HG02943 (cell line): ENCODE data around the gene IRAK2.
"Not testable (repeated sequence)": the region's sequence is repeated elsewhere in the genome, so short reads cannot be mapped to it uniquely, and the experiment has no call there.

Source experiments
- ATAC-seq: cut with Tn5 transposase; IDR thresholded peaks from one replicate; pipeline ENCODE4 v1.9.1; 2021; ENCODE audit warnings: mild to moderate bottlenecking, low read depth, moderate library complexity; ENCODE audit not compliant: unreplicated experiment

The IRAK2 gene

DNA sequence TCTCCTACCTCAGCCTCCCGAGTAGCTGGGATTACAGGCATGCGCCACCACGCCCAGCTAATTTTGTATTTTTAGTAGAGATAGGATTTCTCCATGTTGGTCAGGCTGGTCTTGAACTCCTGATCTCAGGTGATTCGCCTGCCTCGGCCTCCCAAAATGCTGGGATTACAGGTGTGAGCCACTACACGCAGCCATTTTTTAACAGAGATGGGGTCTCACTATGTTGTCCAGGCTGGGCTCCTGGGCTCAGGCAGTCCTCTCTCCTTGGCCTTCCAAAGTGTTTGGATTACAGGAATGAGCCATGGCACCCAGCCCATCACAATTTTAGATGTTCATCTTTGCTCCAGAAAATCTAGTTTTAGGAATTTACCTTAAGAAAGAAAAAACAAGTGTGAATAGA, 6.2 kb upstream of the IRAK2 start:
- not testable (repeated sequence) for ATAC-seq

DNA sequence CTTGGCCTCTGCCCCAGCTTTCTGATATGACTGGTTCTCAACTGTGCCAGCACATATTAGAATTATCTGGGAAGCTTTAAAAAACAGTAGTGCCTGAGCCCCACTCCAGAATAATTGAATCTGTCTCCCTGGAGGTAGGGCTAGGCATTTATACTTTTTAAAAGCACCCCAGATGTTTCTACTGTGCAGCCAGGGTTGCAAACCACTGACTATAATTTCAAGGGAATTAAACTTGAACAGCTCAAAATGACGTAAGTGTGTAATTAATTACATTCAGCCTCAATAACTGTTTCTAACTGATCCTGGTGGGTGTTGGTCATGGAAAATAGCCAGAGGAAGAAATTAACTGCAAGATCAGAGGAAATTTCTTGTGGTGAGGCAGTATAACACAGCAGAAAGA, 4.4 kb upstream of the IRAK2 start:
- no peak for ATAC-seq

DNA sequence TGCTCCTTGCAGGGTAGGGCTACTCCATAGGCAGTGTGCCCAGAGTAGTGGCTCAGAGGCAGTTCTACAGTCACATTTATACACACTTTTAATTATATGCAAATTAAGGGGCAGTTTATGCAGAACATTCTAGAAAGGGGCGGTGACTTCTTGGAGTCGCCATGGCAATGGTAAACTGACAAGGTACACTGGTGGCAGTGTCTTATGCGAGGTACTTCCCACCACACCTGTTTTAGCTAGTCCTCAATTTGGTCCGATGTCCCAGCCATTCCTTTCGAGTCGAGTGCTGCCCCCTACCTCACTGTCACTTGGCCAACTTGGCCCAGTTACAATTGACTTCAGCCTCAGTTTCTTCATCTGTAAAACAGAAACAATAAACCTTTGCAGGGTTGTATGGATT, 3.8 kb upstream of the IRAK2 start:
- no peak for ATAC-seq

DNA sequence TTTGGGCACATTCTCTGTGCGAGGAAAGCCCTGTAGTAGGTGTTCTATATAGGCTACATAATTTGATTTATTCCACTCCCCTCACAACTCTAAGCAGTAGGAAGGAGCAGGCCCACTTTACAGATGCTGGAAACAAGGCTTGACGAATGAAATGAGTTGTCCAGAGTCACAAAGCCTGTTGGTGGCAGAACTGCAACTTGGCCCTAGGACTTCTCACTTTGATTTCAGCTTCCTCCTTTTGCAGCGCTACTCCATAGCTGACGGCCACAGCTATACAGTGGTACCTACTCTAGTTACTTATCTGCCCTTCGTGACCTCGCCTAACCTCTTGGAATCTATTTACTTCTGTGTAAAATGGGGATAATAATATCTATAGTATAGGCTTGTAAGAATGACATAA, 2.5 kb upstream of the IRAK2 start:
- ATAC-seq = no peak

DNA sequence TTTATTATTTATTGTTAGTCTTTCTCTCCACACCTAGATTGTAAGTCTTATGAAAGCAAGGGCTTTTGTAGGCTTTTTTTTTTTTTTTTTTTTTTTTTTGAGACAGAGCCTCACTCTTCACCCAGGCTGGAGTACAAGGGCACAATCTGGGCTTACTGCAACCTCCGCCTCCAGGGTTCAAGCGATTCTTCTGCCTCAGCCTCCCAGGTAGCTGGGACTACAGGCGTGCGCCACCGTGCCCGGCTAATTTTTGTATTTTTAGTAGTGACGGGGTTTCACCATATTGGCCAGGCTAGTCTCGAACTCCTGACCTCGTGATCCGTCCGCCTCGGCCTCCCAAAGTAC, 546 bp upstream of the IRAK2 start:
- not testable (repeated sequence) for ATAC-seq

DNA sequence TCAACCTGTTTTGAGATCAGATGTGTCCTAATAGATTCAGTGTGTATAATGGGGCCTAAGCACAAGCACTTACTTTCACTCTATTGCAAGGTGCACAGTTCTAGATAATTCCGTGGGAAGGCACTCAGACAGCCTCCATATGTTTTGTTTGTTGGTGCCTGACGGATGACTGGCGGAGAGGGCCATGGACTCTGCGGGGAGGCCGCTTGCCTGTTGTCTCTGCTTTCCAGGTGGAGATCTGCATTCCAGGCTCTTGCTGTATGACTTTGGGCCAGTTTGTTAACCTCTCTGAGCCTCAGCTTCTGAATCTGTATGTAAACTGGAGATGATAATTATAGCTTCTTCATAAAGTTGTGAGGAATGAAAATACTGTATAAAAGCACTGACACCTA, 1.5 kb downstream of the IRAK2 start:
- ATAC-seq = no peak

DNA sequence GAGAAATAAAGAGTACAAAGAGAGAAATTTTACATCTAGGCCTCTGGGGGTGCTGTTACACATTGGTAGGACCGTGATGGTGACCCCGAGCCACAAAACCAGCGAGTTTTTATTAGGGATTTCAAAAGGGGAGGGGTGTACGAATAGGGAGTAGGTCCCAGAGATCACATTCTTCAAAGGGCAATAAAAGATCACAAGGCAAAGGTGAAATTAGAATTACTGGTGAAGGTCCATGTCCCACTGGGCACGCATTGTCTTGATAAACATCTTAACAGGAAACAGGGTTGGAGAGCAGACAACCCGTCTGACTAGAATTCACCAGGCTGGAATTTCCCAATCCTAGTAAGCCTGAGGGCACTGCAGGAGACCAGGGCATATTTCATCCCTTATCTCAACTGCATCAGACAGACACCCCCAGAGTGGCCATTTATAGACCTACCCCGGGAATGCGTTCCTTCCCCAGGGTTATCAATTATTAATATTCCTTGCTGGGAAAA, 4.3 kb downstream of the IRAK2 start:
- no peak for ATAC-seq

DNA sequence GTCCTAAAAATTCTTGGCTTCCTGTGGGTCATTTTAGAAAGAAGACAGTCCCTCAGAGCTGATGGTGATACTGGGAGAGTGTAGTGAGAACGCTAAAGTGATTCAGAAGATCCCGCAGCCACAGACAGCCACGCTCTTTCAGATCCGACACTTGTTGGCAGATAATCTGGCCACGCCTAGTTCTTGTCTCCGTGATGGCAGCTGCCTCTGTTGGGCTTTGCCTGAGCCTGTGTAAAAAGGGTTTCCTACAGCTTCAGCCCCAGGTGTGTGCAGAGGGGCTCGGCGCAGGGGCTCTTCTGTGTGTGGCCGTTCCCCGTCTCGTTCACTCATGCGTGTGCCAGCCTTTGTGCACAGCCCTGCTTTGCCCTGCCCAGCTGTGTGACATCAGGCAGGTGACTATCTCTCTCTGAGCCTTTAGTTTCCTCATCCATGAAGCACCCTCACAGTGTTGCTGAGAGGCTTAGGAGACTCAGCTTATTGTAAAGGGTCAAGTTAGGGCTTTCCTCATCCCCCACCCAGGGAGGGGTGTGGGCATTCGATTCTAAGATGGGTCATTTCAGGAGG, 6.3 kb downstream of the IRAK2 start:
- no peak for ATAC-seq

DNA sequence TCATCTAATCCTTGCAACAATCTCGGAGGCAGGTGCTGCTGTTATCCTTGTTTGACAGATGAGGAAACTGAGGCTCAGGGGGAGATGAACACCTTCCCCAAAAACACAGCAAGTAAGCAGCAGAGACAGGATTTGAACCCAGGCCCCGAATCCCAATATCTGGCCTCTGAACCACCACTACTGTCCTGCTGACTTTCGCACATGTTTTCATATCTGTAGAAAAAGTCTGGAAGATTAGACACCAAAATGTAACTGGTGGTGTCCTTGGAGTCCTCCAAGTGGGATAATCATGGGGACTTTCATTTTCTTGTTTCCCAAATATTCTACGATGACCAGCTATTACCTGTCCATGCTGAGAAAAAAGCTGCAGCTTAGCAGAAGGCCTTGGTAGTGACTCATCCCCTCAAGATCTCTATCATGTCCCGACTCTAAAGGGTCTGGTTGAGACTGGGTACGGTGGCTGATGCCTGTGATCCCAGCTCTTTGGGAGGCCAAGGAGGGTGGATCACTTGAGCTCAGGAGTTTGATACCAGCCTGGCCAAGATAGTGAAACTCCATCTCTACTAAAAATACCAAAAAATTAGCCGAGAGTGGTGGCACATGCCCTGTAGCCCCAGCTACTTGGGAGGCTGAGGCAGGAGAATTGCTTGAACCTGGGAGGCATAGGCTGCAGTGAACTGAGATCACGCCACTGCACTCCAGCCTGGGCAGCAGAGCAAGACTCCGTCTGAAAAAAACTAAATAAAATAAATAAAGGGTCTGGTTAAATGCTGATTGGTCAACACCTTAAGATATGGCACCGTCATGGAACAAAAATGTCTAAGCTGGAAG, 8.6 kb downstream of the IRAK2 start:
- ATAC-seq = no peak

DNA sequence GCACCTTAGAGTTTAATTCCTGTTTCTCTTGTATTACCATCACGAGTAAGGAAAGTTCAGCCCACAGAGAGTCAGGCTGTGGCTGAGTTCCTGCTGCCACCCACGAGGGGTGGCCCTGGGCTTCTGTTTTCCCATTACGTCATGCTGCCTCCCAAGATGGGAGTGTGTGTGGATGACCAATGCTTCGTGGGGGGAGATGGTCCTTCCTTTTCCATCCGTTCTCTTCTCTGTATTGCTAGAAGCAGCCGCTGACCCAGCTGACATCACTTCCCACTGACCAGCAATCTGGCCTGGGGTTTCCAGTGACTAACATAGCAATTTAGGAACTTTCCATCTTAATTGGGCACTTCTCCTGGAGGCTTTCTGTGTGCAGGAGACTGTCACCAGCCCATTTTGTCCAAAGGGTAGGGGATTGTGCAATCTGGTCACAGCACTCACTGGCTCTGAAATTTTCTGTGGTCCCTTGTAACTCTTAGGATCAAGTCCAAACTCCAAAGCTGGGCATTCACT, 9.3 kb downstream of the IRAK2 start:
- ATAC-seq = no peak

DNA sequence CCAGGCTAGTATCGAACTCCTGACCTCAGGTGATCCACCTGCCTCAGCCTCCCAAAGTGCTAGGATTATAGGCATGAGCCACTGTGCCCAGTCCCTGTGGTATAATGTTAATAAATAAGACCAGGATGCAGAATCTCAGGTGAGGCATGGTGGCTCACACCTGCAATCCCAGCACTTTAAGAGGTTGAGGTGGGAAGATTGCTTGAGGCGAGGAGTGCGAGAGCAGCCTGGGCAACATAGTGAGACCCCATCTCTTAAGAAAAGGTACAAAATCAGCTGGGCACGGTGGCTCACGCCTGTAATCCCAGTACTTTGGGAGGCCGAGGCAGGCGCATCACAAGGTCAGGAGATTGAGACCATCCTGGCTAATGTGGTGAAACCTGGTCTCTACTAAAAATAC, 10.6 kb downstream of the IRAK2 start:
- ATAC-seq = not testable (repeated sequence)

DNA sequence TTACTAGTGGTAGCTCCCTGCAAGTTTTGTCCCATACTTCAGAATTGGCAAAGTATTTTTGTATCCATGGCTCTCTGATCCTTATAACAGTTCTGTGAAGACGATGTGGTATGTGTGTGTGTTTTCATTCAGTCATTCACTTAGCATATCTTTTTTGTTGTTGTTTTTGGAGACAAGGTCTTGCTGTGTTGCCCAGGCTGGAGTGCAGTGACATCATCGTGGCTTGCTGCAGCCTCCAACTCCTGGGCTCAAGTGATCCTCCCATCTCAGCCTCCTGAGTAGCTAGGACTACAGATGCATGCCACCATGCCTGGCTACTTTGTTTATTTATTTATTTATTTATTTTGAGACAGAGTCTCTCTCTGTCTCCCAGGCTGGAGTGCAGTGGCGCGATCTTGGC, 11.4 kb downstream of the IRAK2 start:
- not testable (repeated sequence) for ATAC-seq

DNA sequence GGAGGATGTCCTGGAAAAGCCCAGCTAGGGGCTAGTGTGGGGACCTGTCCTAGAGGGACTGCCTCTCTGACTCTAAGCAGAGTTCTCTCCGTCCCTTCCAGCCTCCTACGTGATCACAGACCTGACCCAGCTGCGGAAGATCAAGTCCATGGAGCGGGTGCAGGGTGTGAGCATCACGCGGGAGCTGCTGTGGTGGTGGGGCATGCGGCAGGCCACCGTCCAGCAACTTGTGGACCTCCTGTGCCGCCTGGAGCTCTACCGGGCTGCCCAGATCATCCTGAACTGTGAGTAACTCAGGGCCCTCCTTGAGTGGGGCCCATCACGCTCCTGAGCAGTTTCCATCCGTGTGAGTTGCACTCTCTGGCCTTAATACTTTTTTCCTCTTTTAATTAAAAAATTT, 13.0 kb downstream of the IRAK2 start:
- ATAC-seq = no peak

DNA sequence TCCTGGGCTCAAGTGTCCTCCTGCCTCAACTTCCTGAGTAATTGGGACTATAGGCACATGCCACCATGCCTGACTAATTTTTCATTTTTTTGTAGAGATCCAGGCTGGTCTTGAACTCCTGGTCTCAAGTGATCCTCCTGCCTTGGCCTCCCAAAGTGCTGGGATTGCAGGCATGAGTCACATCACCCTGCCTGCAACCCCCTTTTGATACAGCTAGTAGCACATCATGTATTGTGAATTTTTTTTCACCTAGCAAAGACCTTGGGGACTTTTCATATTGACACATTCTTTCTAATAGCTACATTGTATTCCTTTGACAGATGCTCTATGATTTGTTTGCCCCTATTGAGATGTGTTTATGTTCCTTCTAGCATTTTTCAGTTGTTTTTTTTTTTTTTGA, 14.2 kb downstream of the IRAK2 start:
- ATAC-seq = no peak

DNA sequence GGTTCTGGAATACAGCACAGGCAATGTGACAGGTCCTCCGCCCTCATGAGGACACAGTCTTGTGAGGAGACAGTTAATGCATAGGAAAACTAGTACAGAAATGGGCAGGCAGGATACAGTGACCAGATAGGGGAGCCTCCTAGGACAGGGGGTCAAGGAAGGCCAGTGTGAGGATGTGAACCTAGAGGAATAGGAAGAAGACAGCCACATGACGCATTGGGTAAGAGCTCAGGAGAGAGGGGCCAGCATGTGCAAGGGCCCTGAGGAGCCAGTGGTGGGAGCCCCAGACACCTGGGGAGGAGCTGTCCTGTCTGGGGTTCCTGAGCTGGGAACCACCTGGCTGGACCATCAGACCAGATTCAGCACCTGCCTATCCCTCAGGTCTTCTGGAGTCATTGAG, 15.6 kb downstream of the IRAK2 start:
- ATAC-seq = no peak

DNA sequence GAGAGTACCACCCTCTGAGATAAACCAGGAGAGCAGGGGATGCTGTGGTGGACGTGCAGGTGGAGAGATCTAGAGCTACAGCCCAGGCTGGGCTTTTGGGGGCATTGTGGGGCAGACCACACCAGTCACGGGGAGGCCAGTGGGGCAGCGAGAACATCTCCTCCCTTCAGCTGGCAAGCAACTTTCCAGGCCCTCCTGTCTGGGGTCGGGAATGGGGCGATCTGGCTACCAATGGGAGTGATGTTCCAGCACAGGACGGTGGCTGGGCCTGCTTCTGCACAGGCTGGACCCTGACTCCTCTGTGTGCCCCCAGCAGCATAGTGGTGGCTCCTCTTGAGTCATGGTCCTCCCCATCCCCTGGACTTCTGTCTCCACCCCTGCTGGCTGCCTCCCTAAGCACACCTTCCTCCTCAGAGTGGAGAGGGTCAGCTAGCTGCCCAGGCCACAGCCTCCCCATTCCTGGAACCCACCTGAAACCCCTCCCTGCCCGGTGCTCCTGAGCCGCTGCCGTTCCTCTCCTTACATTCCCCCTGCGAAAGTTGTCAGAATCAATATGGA, 16.1 kb downstream of the IRAK2 start:
- no peak for ATAC-seq

DNA sequence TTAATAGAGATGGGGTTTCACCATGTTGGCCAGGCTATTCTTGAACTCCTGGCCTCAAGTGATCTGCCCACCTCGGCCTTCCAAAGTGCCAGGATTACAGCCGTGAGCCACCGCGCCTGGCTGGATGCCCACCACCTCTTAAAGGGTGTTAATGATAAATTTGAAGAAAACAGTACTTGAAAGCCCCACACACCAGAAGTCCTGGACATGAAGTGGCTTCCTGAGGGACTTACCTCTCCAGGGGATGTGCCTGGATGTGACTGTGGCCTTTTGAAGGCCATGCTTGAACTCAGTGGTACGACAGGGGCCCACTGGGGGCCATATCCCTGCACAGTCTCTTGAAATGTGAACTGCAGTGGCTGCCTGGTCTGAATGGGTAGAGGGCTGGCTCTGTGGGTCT, 18.2 kb downstream of the IRAK2 start:
- ATAC-seq = no peak

DNA sequence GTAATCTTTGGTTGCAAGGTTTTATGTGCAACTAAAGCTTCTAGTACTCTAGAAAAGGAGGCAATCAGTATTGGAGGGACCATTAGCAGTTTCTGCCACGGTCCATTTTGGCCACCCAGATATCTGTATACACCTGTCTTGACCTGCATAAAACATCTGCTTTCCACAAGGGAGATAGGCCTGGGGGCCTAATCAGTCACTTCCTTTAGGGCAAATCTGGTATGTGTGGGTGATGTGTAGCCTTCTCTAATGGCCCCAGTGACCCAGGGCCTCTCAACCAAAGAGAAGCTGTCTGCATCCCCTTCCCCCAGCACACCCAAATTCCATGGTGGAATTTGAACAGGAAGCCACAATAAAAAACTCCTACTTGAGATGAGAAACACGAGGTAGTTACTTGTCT, 19.5 kb downstream of the IRAK2 start:
- no peak for ATAC-seq

DNA sequence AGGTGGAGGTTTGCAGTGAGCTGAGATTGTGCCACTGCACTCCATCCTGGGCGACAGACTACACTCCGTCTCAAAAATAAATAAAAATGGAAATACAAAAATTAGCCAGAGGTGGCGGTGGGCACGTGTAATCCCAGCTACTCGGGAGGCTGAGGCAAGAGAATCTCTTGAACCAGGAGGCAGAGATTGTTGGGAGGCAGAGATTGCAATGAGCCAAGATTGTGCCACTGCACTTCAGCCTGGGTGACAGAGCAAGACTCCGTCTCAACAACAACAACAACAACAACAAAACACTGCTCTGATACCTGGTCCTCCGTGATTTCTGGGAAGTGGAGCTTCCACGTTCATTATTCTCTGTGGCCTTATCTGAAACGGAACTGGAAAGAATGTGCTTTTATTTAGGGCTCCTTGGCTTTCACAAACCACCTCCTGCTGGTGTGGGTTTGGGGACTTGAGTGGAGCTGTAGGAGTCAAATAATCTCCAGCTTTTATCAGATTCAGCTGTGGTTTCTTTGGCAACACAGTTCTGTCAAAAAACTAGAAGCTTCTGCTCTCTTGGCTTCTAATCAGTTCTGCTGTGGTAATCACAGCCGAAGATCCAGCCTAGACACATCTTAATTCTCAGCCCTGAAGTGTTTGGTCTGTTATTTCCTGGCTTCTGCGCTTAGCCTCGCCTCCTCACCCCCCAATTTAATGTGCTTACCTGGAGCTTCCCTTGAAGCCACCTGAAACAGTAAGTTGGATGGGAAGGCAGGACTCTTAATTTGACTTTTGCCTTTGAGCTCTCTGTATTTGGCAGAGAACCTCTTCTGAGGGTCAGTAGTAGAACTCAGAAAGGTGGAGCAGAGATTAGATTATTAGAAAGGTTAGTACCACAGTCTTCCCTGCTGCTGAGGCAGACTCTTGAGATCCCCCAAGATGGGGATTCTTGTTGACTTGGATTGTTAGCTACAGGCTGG, 21.4 kb downstream of the IRAK2 start:
- ATAC-seq = no peak

DNA sequence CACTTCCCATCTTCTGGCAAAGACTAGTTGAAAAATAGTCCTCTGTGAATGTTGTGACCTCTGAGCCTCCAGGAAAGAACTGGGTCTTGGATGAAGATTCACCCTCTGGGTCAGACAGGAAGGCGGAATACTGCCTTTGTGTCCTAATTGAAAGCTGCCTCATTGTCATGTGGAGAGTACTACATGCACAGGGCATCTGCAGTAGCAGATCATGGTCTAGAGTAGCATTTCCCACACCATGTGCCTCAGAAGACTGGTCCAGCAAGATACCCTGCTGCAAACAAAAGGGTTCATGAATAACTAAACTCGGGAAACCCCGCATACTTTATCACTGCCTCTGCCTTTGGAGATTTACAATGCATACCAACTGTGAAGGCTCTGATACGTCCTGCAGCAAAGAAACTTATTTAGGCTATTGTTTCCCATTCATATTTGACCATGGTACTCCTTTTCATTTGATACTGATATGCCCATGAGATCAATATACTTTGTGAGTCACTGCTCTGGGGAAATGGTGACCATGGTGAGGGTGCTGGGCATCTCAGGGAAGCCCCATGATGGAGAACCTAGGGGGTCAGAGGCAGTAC, 22.7 kb downstream of the IRAK2 start:
- ATAC-seq = no peak
